ENCODE data around the gene SULT6B1. TPM values are rescaled to one million over a fixed set of nuclear protein-coding genes. Genes with fewer than 3 reads are reported as not detected.

The SULT6B1 gene, protein sequence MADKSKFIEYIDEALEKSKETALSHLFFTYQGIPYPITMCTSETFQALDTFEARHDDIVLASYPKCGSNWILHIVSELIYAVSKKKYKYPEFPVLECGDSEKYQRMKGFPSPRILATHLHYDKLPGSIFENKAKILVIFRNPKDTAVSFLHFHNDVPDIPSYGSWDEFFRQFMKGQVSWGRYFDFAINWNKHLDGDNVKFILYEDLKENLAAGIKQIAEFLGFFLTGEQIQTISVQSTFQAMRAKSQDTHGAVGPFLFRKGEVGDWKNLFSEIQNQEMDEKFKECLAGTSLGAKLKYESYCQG
- not detected in 2 replicates for total RNA-seq

DNA sequence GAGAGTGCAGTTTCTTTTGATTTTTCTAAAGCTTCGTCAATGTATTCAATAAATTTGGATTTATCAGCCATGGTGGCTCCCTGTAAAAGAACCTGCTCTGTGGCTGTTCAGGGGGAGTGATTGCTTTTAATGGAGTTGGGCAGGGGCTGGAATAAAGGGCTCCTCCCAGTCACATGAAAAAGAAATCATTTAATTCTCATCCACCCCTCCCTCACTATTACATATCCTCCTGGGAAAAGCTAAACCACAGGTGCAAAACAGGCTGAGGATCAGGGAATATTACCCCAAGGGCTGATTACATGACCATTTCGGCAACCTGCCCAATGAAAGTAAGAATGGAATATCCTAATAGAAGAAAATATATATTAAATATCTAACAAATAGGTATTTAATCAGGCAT lies at the start of gene SULT6B1:
TSS of gene SULT6B1 (minus strand) at position 101 of the 400 bp plus-strand sequence. CDS start at position 71, 30 bp downstream.

DNA sequence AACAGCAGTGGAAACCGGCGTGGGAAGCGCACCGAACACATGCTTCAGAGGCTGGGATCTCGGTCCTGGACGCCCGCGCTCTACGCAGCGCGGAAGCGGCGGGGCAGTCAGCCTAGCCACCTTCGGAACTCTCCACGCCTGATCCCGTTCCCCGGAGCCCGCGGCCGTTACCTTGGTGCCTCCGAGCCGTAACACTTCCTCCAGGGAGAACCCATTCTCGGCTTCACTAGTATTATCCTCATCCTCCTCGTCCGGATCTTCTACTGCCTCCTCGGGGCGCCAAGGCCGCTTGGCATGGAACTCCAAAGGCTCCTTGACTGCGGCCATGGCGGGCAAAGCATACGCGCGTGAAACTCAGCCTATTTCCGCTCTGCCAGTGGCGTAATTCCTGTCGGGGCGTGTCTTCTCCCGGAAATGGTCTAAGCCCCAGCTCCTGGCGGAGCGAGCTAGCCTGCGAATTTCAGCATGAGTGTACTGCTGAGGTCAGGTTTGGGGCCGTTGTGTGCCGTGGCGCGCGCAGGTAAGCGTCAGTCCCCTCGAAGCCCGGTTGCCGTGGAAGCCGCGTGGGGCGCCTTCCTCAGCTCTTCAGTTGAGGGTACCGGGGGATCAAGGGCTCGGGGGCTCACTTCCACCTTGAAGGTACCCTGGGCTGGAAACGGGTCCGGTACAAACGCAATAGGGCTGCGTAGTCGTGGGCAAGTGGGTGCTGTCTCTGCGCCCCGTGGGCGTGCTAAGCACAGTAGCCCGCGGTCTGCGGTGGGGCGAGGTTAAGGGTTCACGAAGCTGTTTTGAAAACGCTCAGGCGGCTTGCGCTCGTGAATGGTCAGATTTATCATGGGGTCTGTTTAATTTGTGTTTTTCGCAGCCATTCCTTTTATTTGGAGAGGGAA lies 43.0 kb upstream of the SULT6B1 start, which contains the start of the genes CEBPZ and NDUFAF7:
TSS of gene CEBPZ (minus strand) at position 356 of the 890 bp plus-strand sequence. CDS start at position 327, 29 bp downstream.
TSS of gene NDUFAF7 (plus strand) at position 418 of the 890 bp plus-strand sequence. CDS start at position 466, 48 bp downstream.

DNA sequence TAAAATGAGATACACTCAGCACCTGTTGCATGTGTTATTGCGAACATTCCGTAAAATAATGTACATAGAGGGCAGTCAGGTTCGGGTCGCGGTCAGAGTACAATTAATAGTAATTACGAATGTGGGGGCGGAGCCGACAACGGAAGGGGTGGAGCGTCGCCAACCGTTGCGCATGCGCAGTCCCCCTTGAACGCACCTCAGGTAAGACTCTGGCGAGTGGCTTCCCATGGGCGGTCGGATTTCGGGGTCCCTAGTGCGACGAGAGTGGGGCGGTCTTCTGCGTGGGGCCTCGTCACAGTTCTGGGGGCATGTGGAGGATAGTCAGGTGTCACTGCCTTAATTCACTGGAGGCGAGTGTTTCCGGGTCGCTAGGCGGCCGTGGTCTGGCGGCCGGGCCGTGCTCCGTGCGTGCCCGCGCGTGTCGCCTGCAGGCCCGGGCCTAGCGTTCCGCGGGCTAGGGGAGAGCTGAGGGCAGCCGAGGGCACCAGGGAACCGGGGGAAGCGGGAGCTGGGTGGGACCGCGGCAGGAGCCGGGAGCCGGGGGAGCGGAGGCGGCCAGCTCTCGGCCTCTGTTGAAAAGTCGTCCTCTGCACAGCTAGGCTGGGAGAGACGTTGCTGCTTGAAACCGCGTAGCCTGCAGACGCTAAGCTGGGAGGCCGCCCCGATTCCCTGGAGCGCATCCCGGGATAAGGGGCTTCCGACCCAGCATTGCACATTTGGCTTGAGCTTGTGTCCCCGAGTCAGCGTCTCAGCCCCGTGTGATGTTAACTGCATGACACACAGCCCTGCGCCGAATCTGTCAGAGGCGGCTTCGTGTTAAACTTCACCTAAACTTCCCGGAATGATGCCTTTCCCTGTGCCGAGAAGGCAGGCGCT lies 8.1 kb upstream of the SULT6B1 start, which contains the start of gene CEBPZOS:
TSS of gene CEBPZOS (plus strand) at position 177 of the 876 bp plus-strand sequence. CDS start 3,209 bp downstream, outside the sequence.

DNA sequence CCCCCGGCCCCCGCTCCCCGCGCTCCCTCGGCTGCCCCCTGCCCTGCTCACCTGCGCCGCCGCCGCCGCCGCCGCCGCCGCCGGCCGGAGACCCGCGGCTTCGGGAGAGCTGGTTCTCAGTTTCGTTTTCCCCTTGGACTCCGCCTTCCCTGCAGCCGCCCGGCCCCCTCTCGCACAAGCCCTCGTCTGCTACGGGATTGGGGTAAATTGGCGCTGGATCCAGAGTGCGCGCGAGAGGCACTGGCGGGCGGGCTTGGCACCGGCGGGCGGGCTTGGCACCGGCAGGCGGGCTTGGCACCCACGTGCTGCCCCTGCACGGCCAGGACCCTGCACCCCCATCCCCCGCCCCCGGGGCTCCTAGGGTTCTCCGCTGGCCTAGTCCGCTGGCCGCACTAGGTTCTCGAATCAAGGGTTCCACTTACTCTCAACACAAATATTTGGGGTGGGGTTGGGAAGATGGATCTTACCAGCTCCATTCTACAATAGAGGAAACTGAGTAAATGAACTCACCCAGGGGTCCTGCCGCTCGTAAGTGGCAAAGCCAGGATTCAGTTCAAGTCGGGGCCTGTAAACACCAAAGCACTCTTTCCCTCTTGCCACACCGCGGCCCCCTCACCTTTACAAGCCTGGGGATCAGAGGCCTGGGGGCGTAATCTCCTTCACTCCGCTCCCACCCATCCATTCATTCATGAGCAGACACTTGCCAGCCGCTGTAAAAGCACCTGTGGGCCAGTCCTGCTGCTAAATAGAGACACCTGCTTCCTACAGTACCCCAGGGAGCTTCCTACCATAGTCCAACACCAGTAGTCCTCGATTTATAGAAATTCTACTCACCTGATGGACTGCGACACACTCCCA lies 31.4 kb downstream of the SULT6B1 start, which contains the start of gene EIF2AK2:
TSS of gene EIF2AK2 (minus strand) at position 124 of the 858 bp plus-strand sequence. CDS start 9,174 bp downstream, outside the sequence.

Other genes with a start within 250 kb of the SULT6B1 start
- gene STRN, start 222.1 kb downstream of the SULT6B1 start, total RNA-seq: 8.9 and 9.6 TPM in 2 replicates
- gene HEATR5B, start 104.3 kb downstream of the SULT6B1 start, total RNA-seq: 5.7 and 11.3 TPM in 2 replicates
- 1.9 and 4.1 TPM in 2 replicates for gene GPATCH11, start 104.2 kb downstream of the SULT6B1 start, total RNA-seq
- 9.9 and 13.5 TPM in 2 replicates for gene EIF2AK2, start 31.7 kb downstream of the SULT6B1 start, total RNA-seq
- 12.5 and 20.2 TPM in 2 replicates for gene CEBPZOS, start 7.8 kb upstream of the SULT6B1 start, total RNA-seq
- 11.8 and 17.1 TPM in 2 replicates for gene CEBPZ, start 42.9 kb upstream of the SULT6B1 start, total RNA-seq
- gene NDUFAF7, start 43.0 kb upstream of the SULT6B1 start, total RNA-seq: 8.6 and 11.4 TPM in 2 replicates
- gene PRKD3, start 136.2 kb upstream of the SULT6B1 start, total RNA-seq: 26.4 and 36.0 TPM in 2 replicates
- gene QPCT, start 156.0 kb upstream of the SULT6B1 start, total RNA-seq: 17.9 and 23.2 TPM in 2 replicates

Data from mesangial cell (primary cell).